ENCODE measurements around the gene UROD. TPM values are rescaled to one million over a fixed set of nuclear protein-coding genes. Genes with fewer than 3 reads are reported as not detected.
A peak's percentile ranks its signal among the peaks of the same experiment; 100 is the strongest.
"Not testable (repeated sequence)": the region's sequence is repeated elsewhere in the genome, so short reads cannot be mapped to it uniquely, and the experiment has no call there.

UROD gene
- total RNA-seq, 1 donor from 2014 or later = 77.5 TPM

DNA sequence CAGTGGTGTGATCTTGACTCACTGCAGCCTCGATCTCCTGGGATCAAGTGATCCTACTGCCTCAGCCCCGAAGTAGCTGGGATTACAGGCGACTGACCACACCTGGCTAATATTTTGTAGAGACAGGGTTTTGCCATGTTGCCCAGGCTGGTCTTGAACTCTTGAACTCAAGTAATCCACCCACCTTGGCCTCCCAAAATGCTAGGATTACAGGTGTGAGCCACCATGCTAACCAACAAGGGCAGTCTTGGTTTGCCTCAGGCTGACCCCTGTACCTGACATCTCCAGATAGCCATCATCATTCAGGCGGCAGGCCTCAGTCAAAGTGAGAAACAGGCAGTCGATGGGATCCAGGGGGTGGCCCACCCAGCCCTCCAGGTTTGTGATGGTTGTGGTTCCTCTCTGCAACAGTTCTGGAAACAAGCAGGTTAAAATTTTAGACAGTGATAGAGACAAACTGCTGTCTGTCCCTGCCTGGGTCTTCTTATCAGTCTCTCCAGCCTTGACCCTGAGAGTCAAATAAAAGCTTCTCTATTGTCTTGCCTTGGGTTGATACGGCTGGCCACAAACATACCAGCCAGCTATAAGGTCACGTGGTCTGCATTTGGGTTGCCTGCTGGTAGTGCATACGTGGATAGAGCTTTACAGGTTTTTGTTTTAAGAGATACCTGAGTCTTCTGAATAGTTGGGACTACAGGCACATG, 26.8 kb downstream of the UROD start:
- DNase-seq (ENCODE audit: low spot score) = no peak

DNA sequence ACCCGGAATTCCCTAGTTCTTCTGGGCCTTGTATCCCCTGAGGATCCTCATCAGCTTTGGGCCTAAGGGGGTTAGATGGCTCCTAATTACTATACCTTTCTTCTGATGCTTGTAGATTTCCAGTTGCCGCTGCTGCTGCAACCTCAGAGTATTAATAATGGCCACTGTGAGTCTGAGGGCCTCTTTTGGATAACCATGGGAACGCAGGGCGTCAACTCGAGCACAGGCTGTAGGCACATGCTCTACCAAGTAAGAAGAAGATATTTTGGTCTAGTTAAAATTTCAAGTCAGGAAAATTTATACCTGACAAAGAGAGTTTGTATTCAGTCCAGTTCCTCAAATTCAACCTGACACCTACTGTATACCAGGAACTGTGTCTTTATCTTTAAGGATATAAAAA, 28.2 kb downstream of the UROD start:
- DNase-seq (ENCODE audit: low spot score) = no peak

DNA sequence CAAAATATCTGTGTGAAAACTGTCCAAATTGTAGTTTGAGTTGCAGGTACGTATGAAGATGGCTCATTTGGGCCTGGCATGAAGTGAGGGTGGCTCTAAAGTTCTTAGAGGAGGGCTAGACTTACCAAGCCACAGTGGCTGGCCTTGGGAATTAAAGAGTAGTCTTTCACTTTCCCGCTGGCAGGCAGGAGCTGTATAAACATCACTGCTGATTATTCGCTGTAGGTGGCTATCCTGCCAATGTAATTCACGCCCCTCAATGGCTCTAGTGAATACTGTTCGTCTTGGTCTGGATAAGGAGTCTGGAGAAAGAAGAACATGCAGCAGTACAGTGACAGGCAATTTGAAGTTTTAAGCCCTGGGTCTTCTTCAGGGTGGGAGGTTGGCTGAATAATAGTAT, 31.0 kb downstream of the UROD start:
- no peak for DNase-seq (ENCODE audit: low spot score)

DNA sequence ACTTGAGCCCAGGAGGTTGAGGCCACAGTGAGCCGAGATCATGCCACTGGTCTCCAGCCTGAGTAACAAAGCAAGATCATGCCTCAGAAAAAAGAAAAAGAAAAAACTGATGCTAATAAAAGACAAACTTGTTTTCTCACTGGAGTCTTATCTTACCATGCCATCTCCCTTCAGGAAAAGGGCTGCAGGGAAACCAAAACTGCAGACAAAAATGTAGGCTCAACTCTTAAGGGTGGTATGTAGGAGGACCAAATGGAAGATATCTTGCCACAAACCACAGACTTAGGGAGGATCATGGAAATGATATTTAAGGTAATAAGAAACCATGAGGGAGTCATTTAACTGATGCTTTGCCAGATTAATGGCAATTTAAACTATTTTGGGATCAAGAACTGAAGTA, 32.9 kb downstream of the UROD start:
- no peak for DNase-seq (ENCODE audit: low spot score)

DNA sequence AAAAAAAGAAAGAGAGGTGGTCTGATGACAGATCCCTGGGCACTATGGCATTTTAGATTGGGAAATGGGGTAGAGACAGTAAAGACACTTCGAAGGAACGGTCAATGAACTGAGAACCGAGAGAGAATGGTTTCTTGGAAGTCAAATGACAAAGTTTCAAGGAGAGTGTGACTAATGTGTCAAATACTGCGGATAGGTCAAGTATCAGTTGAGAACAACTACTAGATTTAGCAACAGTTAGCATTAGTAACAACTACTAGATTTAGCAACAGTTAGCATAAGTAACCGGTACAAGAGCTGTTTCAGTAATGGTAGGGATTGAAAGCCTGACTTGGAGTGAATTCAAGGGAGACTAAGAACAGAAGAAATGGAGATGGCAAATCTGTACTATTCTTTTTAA, 35.0 kb downstream of the UROD start:
- no peak for DNase-seq (ENCODE audit: low spot score)

DNA sequence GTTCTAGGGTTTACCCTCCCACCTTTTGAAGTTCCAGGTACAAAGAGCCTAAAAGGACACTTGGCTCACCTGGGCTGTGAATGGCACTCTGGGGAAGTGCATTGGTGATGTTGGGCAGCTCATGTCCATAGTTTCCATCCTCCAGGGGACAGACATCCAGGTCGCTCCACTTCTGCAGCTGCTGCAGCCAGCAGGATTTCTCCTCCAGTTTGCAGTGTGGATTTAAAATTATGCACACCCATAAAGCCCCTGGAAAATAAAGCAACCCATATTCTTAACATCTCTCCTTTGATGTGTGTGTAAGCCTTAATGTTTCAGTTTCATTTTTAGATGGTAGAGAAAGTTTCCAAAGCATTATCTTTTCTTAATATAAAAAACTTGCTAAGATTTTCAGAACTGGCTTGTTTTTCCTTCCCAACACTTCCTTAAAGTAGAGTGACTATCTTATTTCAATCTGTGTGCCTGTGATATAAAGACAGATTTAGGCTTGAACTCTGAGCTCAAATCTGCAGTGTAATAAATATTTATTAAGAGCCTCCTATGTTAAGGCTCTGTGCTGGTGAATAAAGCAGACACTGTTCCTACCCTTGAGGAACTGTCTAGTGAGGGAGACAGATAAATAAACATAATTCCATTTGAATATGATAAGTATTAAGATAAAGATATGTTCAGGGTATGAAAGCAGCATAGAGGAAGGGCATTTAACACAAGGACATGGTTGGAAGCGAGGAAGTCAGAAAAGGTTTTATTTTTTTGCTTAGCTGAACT, 39.1 kb downstream of the UROD start:
- peak; percentile 76 for DNase-seq (ENCODE audit: low spot score)

DNA sequence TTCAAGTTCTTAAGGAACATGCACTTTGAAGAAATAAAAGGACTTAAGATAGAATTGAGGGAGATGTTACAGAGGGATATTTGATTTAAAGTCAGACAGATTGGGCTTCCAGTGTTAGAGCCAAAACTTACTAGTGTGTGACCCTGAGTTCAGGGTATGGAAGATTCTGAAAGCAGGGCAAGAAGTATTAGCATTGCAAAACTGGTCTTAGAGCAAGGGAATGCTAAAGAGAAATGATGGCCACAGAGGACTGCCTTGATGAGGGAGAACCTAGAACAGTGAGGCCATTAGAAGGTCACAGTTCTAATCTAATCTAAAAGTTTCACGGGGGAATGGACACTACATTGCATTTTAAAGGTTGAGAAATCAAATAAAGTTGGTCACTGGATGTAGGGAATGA, 45.5 kb downstream of the UROD start:
- no peak for DNase-seq (ENCODE audit: low spot score)

DNA sequence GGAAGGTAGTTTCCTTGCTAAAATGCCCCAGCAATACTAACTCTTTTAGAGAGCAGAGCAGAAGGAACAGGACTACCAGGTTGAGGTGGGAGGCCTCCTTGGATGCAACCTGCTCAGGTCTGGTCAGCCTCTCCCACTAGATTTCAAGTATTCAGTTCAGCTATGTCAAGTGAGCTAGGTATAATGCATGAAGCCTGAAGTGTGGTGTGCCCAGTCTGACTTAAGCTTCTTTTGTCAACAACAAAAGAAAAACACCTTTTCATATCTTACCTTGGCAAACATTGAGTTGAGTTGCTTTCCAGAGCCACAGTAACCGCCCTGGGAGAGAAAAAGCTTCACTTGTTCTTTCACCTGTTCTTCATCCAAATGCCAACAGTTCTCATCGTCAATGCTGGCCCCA, 47.8 kb downstream of the UROD start:
- no peak for DNase-seq (ENCODE audit: low spot score)

DNA sequence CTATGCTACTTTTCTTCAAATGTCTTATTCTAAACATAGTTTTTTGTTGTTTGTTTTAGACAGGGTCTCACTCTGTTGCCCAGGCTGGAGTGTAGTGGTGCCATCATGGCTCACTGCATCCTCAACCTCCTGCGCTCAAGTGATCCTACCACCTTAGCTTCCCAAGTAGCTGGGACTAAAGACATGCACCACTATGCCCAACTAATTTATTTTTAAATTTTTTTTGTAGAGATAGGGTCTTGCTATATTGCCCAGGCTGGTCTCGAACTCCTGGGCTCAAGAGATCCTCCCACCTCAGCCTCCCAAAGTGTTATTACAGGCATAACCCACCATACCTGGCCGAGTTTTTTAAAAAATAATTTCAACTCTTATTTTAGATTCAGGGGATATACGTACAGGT, 50.4 kb downstream of the UROD start:
- DNase-seq (ENCODE audit: low spot score) = not testable (repeated sequence)

DNA sequence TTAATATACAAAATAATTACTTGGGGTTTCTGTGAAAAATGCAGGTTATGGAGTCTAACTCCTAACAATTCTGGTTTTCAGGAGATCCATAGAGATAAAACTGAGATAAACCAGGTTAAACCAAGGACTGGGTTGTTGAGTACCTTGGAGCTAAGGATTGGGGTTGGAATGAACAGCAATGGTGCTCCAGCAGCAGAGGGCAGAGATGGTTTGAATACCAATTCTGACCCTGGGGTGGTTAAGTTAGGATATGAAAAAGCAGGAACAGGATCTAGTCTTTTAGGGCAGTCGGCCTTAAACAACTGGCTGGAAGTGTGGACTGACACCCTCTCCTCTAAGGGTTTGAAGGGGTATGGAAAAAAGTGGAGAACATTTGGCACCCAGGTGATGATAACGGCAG, 53.0 kb downstream of the UROD start:
- DNase-seq (ENCODE audit: low spot score) = no peak

Other genes with a start within 250 kb of the UROD start
- gene RPS8, start 236.7 kb upstream of the UROD start, total RNA-seq (ENCODE audit: insufficient read depth, low replicate concordance) = 1,750 TPM
- gene BEST4, start 224.1 kb upstream of the UROD start, total RNA-seq (ENCODE audit: insufficient read depth, low replicate concordance) = 0.48 TPM
- gene PLK3, start 211.9 kb upstream of the UROD start, total RNA-seq (ENCODE audit: insufficient read depth, low replicate concordance) = 36.8 TPM
- not detected for gene DYNLT4, start 204.9 kb upstream of the UROD start, total RNA-seq (ENCODE audit: insufficient read depth, low replicate concordance)
- gene BTBD19, start 203.7 kb upstream of the UROD start, total RNA-seq (ENCODE audit: insufficient read depth, low replicate concordance) = 10.1 TPM
- 0.72 TPM for gene PTCH2, start 169.0 kb upstream of the UROD start, total RNA-seq (ENCODE audit: insufficient read depth, low replicate concordance)
- gene EIF2B3, start 25.7 kb upstream of the UROD start, total RNA-seq (ENCODE audit: insufficient read depth, low replicate concordance) = 5.5 TPM
- gene HECTD3, start 930 bp upstream of the UROD start, total RNA-seq (ENCODE audit: insufficient read depth, low replicate concordance) = 10.6 TPM
- 0.48 TPM for gene ZSWIM5, start 194.4 kb downstream of the UROD start, total RNA-seq (ENCODE audit: insufficient read depth, low replicate concordance)